LNCaP clone FGC (cell line): ENCODE data around the gene PTPRM.

Source experiments
- DNase-seq: peaks from one replicate; pipeline ENCODE4 v3.0.0-alpha.2; 2011; ENCODE audit warnings: low read depth
- H3K4me3 ChIP-seq: 2 replicates; pipeline ENCODE4 v1.5.1; 2011; ENCODE audit warnings: mild to moderate bottlenecking, low read depth, low read length, control low read depth
- CTCF ChIP-seq: IDR thresholded peaks from 2 replicates; pipeline ENCODE4 v1.5.1; 2012; ENCODE audit warnings: mild to moderate bottlenecking; ENCODE audit not compliant: control insufficient read depth, insufficient read depth; ENCODE audit errors: extremely low read depth

The PTPRM gene

DNA sequence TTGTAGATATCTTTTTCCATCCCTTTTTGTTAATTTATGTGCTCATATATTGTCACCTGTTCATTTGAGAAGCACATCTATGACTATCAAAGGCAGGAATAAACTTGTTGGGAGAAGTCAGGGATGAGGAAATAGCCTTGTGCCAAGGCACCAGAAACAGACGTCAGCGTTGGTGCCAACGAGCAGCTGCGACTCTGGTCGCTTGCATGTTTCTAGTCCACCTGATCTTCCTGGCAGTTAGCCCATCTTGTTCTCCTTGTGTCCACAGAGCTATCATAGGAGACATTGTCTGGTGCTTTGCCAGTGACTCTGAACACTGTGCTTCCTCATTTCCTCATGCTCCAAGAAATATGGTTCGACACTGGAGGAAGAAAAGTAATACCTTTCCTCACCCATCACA, 374.4 kb downstream of the PTPRM start:
- peak; percentile 100 for DNase-seq
- TF ChIP-seq CTCF = no peak
- no peak overlapping the region for H3K4me3 ChIP-seq

- DNase-seq = no peak
- no peak overlapping the region for H3K4me3 ChIP-seq
- TF ChIP-seq CTCF = no peak
Observed at GRCh38 chr18:7945882-7946281, 378.8 kb downstream of the PTPRM start.

GRCh38 chr18:7946734-7947377, 379.7 kb downstream of the PTPRM start:
- peak overlapping the region; percentile 59 for H3K4me3 ChIP-seq
- TF ChIP-seq CTCF = no peak
- DNase-seq = peak; percentile 52

GRCh38 chr18:7950380-7951136, 383.4 kb downstream of the PTPRM start:
- no peak for DNase-seq
- TF ChIP-seq CTCF = no peak
- H3K4me3 ChIP-seq = no peak overlapping the region

- no peak for DNase-seq
- no peak overlapping the region for H3K4me3 ChIP-seq
- TF ChIP-seq CTCF = no peak
Observed at GRCh38 chr18:7953095-7953958, 386.2 kb downstream of the PTPRM start.

DNA sequence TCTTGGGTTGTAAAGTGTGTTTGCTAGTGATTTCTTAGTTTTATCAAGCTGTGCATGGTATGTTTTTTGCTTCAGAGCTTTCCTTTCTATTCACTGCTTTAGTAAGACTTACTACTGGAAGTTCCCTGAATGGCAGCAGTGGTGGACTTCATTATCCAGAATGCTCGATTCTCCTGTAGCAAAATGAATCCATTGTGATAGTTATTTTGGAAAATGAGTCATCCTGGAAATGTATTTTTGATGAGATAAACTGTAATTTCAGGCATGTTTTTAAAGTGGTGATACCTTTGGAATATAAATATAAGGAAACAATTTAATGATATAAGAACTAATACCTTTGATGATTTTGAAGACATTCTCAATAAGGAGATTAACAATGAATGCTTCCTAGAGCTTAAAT, 387.1 kb downstream of the PTPRM start:
- DNase-seq = no peak
- TF ChIP-seq CTCF = no peak
- no peak overlapping the region for H3K4me3 ChIP-seq
